Amygdala (tissue), 56 donors: Measurements from ENCODE around the gene ZNF595.
A peak's percentile ranks its signal among the peaks of the same experiment; 100 is the strongest.
"Not testable (repeated sequence)": the region's sequence is repeated elsewhere in the genome, so short reads cannot be mapped to it uniquely, and the experiment has no call there.

Source experiments
- DNase-seq, 56 donors: peaks; one replicate each; lab custom pipeline; 2025; lab: John Stamatoyannopoulos, UW

The ZNF595 gene

DNA sequence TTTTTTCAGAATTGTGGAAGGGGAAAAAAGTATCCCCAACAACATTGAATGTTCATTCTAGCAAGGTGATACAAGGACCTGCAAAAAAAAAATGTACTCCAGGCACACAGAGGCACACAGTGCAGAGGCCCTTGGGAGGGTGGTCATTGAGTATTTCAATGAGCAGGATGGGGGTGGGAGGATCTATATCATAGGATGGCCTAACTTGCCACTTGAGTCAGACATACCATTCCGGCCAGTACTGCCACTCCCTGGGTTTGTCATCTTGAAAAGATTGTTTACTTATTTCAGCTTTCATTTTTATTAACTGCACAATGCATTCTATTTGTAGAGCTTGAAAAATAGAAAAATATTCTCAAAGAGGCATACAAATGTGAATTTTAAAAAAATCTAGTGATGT is 18.7 kb downstream of the ZNF595 start:
- no peak for DNase-seq

DNA sequence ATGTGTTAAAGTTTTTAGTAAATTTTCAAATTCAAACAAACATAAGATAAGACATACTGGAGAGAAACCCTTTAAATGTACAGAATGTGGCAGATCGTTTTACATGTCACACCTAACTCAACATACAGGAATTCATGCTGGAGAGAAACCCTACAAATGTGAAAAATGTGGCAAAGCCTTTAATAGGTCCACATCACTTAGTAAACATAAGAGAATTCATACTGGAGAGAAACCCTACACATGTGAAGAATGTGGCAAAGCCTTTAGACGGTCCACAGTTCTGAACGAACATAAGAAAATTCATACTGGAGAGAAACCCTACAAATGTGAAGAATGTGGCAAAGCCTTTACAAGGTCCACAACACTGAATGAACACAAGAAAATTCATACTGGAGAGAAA is 32.8 kb downstream of the ZNF595 start:
- no peak for DNase-seq

DNA sequence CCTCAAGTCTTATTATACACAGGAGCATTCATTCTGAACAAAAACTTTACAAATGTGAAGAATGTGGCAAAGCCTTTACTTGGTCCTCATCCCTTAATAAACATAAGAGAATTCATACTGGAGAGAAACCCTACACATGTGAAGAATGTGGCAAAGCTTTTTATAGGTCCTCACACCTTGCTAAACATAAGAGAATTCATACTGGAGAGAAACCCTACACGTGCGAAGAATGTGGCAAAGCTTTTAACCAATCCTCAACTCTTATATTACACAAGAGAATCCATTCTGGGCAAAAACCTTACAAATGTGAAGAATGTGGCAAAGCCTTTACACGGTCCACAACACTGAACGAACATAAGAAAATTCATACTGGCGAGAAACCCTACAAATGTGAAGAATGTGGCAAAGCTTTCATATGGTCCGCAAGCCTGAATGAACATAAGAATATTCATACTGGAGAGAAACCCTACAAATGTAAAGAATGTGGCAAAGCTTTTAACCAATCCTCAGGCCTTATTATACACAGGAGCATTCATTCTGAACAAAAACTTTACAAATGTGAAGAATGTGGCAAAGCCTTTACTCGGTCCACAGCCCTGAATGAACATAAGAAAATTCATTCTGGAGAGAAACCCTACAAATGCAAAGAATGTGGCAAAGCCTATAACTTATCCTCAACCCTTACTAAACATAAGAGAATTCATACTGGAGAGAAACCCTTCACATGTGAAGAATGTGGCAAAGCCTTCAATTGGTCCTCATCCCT is 33.6 kb downstream of the ZNF595 start:
- DNase-seq, result not testable (repeated sequence)

GRCh38 chr4:98386-98785 is 45.3 kb downstream of the ZNF595 start:
- no peak for DNase-seq

DNA sequence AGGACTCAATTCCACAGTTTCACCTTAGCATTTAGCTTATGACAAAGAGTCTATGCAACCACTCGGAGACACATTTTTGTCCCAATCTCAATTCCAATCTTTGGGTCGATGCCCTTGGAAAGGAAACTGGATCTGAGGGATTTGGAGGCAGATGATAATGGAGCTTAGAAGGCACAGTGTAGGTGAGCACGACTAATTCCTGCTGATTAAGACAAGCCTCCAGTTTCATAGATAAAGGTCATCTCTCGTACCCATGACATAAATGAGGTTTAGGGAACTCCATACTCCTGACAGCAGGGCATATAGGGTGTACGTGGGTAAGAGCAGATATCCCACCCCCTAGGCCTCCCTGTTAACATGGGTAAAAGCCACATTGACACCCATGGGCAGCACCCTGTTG is 46.7 kb downstream of the ZNF595 start:
- no peak for DNase-seq

DNA sequence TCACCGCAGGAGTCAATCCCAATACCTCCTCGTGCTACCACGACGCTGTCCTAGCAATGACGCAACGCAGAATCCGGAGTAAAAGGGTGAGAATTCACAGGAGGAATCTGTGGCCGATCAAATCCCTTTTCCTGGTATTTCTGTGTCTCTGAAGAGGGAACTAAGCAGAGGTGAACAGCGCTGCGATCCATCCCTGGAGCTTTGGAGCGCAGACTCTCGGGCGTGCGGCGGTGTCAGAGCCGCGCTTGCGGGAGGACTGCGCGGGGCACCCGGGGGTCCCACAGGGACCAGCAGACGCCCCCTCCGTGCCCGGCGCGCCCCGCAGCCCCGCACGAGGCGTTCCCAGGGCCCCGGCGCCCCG is 53.9 kb downstream of the ZNF595 start:
- no peak for DNase-seq

DNA sequence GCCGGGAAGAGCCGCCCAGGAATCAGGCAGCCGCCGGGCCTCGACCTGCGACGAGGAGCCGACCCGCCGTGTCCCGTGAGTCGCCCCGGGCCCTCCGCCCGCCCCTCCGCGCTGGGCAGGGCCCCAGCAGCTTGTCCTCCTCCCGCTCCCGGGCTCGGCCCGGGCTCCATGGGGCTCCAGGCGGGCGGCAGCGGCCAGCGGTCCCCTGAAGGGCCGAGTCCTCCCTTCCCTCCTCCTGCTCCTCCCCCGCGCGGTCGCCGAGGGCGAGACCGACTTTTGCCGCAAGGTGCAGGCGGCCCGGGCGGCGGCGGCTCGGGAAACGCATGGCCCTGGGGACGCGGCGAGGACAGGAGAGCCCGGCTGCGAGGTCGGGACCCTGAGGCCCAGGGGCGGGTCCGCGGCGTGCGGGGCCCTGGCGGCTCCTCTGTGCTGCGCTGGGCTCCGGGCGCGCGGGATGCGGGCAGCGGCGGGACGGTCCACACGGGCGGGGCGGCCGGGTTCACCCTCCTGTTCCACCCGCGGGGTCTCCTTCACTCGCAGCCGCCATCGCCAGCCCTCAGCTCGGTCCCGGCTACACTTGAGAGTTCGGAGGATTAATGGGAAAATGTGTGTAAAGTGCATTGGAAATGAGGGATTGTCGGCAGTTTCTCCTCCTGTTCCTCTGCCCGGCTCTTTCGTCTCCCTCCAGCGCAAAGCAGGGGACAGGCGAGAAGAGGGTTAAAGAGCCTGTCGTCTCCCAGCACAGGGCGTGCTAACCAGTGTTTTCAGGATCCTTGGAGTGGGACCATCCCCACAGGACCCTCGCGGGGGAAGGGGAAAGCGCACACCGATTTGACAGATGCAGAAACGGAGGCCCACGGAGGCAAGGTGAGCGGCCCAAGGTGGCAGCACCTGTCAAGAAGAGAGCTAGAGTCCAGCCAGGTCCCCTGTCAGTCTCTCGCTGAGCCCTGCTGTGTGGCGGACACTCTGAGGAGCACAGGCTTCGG is 54.6 kb downstream of the ZNF595 start:
- DNase-seq, result no peak

GRCh38 chr4:112771-113170 is 59.6 kb downstream of the ZNF595 start:
- DNase-seq, result no peak

DNA sequence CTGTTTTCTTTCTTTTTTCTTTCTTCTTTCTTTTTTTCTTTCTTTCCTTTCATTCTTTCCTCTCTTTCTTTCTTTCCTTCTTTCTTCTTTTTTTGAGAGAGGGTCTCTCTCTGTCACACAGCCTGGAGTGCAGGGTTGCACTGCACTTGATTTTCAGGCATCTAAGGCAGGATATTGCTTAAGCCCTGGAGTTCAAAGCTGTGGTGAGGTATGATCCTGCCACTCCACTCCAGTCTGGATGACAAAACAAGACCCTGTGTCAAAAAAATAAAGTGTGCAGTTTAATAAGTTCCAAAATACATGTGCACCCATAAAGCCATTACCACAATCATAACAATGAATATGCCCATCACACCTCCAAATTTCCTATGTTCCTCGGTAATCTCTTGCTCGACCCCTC is 60.6 kb downstream of the ZNF595 start:
- DNase-seq, result no peak

DNA sequence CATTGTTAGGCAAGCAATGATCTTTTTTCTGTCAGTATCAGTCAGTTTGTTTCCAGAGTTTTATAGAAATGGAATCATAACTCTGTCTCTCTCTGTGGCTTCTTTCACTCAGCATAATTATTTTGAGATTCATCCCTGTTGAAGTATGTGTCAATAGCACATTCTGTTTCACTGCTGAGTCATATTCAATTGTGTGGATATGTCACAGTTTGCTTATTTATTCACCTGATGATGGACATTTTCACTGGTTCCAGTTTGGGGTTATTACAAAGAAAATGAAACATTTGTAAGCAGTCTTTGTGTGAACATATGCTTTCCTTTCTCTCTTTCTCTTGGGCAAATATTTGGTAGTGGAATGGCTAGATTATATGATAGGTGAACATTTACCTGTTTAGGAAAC is 61.0 kb downstream of the ZNF595 start:
- DNase-seq, result no peak

DNA sequence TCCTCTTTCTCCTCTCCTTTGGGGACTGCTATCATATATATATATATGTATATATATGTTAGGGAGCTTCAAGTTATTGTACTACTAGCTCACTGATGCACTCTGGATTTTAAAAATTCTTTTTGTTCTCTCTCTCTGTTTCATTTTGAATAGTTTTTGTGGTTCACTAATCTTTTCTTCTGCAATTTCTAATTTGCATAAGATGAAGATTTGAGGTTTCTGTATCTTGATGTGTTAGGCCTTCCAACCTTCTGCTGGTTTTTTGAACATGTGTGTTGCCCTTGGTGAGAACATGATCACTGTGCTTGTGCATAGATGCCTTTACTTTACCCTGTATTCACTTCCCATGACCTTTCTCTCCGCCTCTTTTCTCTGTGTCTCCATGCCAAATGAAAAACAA is 63.4 kb downstream of the ZNF595 start:
- no peak for DNase-seq

- DNase-seq, result no peak
These were observed 67.5 kb downstream of the ZNF595 start for GRCh38 chr4:120616-121015.

- DNase-seq, result no peak
These were observed 68.4 kb downstream of the ZNF595 start for GRCh38 chr4:121408-122084.

DNA sequence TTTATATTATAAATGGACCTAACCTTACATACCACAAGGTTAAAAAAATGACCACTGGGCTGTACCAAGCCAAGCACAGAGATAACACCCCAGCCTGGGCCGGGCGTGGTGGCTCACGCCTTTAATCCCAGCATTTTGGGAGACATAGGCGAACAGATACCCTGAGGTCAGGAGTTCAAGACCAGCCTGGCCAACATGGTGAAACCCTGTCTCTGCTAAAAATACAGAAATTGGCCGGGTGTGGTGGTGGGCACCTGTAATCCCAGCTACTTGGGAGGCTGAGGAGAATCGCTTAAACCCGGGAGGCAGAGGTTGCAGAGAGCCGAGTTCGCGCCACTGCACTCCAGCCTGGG is 70.8 kb downstream of the ZNF595 start:
- DNase-seq, result not testable (repeated sequence)

DNA sequence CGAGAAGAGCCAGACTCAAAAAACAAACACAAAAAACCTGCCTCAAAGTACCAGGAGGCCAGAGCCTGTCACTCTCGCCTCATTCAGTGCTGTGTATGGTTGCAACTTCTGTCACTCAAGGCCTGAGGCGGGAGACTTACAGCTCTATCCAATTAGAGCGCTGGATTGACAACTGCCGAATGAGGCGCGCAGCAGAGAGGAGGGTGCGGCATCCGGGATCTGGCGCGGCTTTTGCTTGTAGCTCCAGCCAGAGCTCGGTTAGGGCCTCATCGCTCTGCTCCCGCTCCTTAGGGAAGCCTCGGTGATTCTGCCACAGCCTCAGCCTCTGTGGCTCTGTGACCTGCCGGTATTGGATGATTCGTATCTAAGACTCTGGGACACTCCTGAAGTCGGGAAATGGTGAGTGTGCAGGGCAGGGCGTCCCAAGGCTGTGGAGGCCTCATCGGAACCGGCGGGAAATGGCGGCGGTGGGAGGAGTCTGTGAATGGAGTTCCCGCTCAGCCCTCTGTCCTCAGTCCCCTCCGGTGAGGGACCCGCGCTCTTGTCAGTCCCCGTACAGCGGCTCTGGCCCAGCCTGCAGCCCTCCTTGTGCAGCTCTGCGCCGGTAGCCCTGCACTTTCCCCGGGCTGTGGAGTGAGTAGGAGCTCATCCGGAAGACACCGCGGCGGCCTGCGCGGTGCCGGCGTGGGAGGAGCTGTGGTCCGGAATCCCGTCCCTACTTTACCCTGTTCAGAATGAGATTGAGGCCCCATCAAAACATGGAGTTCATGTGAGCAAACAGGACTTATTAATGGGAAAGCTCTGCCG is 71.4 kb downstream of the ZNF595 start, which contains the start of gene ZNF718:
Gene ZNF718, plus strand, starts transcription at position 227 of the 807 bp plus-strand sequence. Its CDS starts 170 bp downstream, at position 397.
- peak; percentile 47 to 97 (median 92) for DNase-seq

GRCh38 chr4:125091-125771 is 72.1 kb downstream of the ZNF595 start:
- DNase-seq, result peak in 13 of 56 donors; percentile 15 to 60 (median 40)

GRCh38 chr4:125833-126232 is 72.7 kb downstream of the ZNF595 start:
- DNase-seq, result peak in 1 of 56 donors; percentile 2

DNA sequence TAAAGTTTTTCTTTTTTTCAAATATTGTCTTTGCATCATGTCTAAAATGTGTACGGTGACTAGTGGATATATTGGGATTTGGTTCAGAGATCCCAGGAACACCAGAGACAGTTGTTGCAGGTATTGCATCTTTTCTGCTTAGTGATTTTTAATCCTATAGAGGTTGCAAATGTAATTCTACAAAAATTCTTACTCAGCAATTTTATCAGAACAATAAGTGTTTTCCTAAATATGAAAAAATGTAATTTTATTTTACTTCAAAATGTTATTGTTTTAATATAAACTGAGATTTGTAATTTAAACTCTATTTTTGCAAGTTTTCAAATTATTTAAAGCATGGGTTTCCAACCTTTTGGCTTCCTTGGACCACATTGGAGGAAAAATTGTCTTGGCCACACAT is 79.4 kb downstream of the ZNF595 start:
- no peak for DNase-seq
